Inferior parietal cortex (tissue), 1 donor: Measurements from ENCODE around the gene C5orf47.

Source experiments
- DNase-seq: peaks from one replicate; pipeline ENCODE4 v3.0.0-alpha.2; 2016; ENCODE audit errors: extremely low spot score

Gene C5orf47

GRCh38 chr5:174044466-174045254 lies 55.7 kb downstream of the C5orf47 start:
- no peak for DNase-seq

DNA sequence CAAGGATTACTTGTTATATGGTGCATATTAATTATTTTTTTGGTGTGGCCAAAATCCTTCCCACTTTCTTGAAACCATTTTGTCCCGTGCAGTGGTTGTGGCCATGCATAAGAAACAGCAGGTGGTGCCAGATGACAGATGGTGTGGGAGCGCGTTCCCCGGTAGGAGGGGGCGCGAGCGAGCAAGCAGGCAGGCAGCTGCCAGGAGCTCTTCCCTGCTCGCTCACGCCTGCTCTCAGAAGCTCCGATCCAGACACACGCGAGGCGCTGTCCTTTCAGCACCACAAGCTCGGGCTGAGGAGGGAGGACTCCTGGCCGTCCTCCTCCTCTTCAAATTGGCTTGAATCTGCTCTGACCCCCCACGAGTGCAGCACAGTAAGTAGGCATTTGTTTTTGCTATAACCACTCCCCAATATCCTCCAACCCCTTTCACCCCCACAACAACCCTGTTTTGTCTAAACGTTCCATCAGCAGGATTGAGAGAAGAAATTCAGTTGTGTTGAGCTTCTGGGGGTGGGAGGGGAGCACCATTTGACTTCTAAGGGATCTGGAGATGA lies 56.6 kb downstream of the C5orf47 start, which contains the start of gene NSG2:
Gene NSG2, plus strand, starts transcription at position 237 of the 556 bp plus-strand sequence. CDS start 1,050 bp downstream, outside the sequence.
- DNase-seq = peak; percentile 89

DNA sequence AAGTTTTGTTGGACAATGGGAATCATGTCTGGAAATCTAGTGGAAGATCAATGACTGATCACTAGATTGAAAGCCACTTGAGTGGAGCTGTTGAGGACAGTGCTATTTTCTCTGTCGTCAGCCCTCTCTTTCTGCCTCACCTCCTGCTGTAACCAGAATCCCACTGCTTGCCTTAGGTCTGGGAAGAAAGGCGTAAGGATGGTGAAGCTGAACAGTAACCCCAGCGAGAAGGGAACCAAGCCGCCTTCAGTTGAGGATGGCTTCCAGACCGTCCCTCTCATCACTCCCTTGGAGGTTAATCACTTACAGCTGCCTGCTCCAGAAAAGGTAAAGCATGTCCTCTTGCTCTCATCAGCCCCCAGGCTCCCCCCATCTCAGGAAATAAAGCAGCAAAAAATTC lies 57.6 kb downstream of the C5orf47 start:
- no peak for DNase-seq

- DNase-seq = no peak
Observed at GRCh38 chr5:174047472-174048099, 58.6 kb downstream of the C5orf47 start.

DNA sequence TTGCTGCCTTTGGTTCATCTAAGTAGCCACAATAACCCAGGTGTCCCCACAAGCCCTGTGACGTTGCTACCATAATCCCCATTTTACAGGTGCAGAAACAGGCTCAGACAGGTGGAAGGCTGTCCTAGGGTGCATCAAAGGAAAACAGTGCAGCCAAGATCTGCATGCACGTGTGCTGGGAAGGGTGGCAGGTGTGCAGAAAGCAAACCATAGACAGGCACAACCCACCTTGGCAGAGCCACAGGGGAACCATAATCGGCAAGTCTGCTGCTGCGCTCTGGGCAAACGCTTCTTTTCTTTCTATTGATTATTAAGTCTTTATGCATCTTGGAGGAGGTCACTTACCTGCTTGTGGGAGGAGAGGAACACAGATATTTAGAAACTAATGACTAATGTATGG lies 63.7 kb downstream of the C5orf47 start:
- DNase-seq = no peak

- no peak for DNase-seq
Observed at GRCh38 chr5:174053905-174054304, 64.9 kb downstream of the C5orf47 start.
